Measurements from ENCODE around the gene ZNF438. TPM values are rescaled to one million over a fixed set of nuclear protein-coding genes. Genes with fewer than 3 reads are reported as not detected.
A peak's percentile ranks its signal among the peaks of the same experiment; 100 is the strongest.

The ZNF438 gene
- total RNA-seq, 4 donors from 2014 or later = 2.9 to 9.3 (median 5.9) TPM

DNA sequence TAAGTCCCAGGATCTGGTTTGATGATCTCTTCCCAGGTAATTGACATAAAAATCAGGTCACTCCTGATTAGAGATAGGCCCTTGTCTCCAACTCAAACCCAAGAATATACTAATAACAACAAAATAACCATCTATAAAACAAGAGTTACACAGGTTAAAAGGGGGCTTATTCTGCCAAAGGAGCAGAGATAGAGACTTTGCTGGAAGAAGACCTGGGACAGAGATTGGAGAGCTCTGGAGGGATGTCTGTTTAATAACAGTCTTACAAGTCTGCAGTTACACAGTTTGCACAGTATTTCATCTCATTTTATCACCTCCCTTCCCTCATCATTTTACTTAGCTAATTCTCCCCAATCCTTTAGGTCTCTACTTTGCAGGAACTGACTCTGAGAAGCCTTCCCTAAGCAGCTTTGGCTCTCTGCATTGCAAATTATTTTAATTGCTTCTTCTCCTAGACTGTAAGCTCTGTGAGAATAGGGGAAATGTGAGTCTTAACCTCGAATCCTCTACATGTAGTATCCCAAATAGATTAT lies 3.7 kb upstream of the ZNF438 start:
- 92 to 100% methylated on average over 1 of the region's 1 CpG for WGBS, 2 donors
- intact Hi-C loops (cut with DNase I) = no loop called here
- no peaks in the 10 kb centered on the region for H3K27me3 ChIP-seq
- H3K4me1 ChIP-seq = peaks cover 6 to 31% (median 17%) of the 10 kb centered on the region in 3 donors
- H3K27ac ChIP-seq = no peak overlapping the region
- TF ChIP-seq CTCF (IDR thresholded peaks at IDR 0.05) = no peak
- no peak for TF ChIP-seq POLR2A (IDR thresholded peaks at IDR 0.05)
- no peaks in the 10 kb centered on the region for H3K9me3 ChIP-seq
- H3K36me3 ChIP-seq = no peaks in the 10 kb centered on the region
- no peak for DNase-seq
- H3K4me3 ChIP-seq = no peak overlapping the region

DNA sequence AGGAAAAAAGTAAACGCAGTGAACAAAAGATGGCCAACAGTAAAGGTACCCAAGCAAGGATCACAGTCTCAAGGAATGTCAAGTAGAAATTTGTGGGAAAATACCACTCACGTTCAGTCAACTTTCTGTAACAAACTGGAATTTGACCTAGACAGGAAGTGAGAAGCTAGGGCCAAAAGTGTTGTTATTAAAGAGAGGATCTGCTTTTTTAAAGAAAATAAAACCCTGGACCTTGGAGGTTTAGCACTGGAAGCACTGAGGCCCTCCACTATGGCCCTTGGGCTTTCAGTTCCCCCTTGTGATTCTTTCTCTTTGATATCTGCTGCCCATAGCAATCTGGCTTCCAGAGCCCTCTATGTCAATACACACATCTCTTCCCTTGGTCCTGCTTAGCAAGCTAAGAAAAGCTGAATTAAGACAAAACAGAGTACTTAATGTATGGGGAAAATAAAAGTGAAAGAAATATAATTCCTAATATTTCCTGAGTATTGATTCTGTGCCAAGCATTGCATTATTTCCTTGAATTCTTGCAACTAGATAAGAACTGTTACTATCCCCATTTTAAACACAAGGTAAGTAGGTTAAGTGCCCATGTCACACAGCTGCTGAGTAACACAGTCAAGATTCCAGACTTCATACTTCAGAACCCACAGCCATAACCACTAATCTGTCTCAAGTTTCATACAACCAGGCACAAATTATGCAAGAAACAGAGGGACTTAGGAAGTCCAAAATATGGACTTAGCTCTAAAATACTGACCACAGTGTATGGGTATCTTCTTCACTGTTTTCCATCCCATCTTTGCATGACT lies 2.6 kb upstream of the ZNF438 start:
- no peak for DNase-seq
- no peak for TF ChIP-seq POLR2A (IDR thresholded peaks at IDR 0.05)
- TF ChIP-seq CTCF (IDR thresholded peaks at IDR 0.05) = no peak
- WGBS, 2 donors = 71 to 80% methylated on average over 2 of the region's 2 CpGs
- no peak overlapping the region for H3K4me3 ChIP-seq
- H3K27me3 ChIP-seq = no peaks in the 10 kb centered on the region
- no peaks in the 10 kb centered on the region for H3K9me3 ChIP-seq
- intact Hi-C loops (cut with DNase I) = no loop called here
- peaks cover 6 to 41% (median 17%) of the 10 kb centered on the region in 3 donors for H3K4me1 ChIP-seq
- H3K36me3 ChIP-seq = no peaks in the 10 kb centered on the region
- H3K27ac ChIP-seq = peak overlapping the region in 3 of 4 donors; percentile 9 to 60 (median 23)

GRCh38 chr10:31033147-31033546 lies 1.5 kb upstream of the ZNF438 start:
- Histone ChIP-seq H3K4me3 (peak overlapping the region in 3 of 4 donors; percentile 59 to 85 (median 73)), H3K27me3 (no peaks in the 10 kb centered on the region), H3K9me3 (no peaks in the 10 kb centered on the region), H3K36me3 (no peaks in the 10 kb centered on the region), H3K4me1 (peaks cover 13 to 53% (median 17%) of the 10 kb centered on the region in 3 donors), H3K27ac (peak overlapping the region; percentile 97 to 100 (median 98))
- intact Hi-C loops (cut with DNase I) = no loop called here
- 53 to 71% methylated on average over 6 of the region's 6 CpGs for WGBS, 2 donors
- no peak for DNase-seq
- no peak for TF ChIP-seq POLR2A (IDR thresholded peaks at IDR 0.05)

GRCh38 chr10:31032258-31033132 lies 830 bp upstream of the ZNF438 start:
- intact Hi-C loops (cut with DNase I) = no loop called here
- peaks cover 13 to 59% (median 17%) of the 10 kb centered on the region in 3 donors for H3K4me1 ChIP-seq
- H3K27ac ChIP-seq = peak overlapping the region; percentile 97 to 100 (median 98)
- DNase-seq = peak; percentile 82
- TF ChIP-seq POLR2A (IDR thresholded peaks at IDR 0.05) = peak in 3 of 4 donors; percentile 6 to 43 (median 33)
- no peak for TF ChIP-seq CTCF (IDR thresholded peaks at IDR 0.05)
- no peaks in the 10 kb centered on the region for H3K9me3 ChIP-seq
- peak overlapping the region; percentile 42 to 85 (median 66) for H3K4me3 ChIP-seq
- no peaks in the 10 kb centered on the region for H3K36me3 ChIP-seq
- WGBS, 2 donors = 23 to 27% methylated on average over 31 to 37 of the region's 51 CpGs
- H3K27me3 ChIP-seq = no peaks in the 10 kb centered on the region

DNA sequence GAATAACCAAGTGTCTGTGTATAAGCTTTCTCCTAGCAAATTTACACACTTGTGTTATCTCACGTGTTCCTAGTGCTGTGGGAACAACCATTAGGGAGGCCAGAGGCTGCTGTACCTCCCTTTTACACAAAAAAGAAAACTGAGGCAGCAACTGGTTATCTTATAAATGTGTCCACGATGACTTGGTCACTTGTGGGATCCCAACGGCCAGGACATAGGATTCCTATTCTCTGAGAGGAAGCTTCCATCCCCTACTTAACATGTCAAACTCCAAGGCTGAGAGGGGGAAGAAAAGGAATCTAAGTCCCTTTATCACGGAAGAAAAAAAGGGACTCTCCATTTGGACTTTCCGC lies 484 bp downstream of the ZNF438 start:
- WGBS, 2 donors = 0 to 4% methylated on average over 4 to 5 of the region's 5 CpGs
- H3K9me3 ChIP-seq = no peaks in the 10 kb centered on the region
- peak overlapping the region; percentile 42 to 85 (median 66) for H3K4me3 ChIP-seq
- no peak for DNase-seq
- no peak for TF ChIP-seq CTCF (IDR thresholded peaks at IDR 0.05)
- TF ChIP-seq POLR2A (IDR thresholded peaks at IDR 0.05) = no peak
- intact Hi-C loops (cut with DNase I) = no loop called here
- H3K27me3 ChIP-seq = no peaks in the 10 kb centered on the region
- H3K4me1 ChIP-seq = peaks cover 13 to 59% (median 17%) of the 10 kb centered on the region in 3 donors
- H3K36me3 ChIP-seq = no peaks in the 10 kb centered on the region
- H3K27ac ChIP-seq = peak overlapping the region; percentile 97 to 100 (median 98)
